AG08395 (cell line): Measurements from ENCODE around the gene CTDSP2.
A peak's percentile ranks its signal among the peaks of the same experiment; 100 is the strongest.
"Not testable (repeated sequence)": the region's sequence is repeated elsewhere in the genome, so short reads cannot be mapped to it uniquely, and the experiment has no call there.

Experiments
- DNase-seq: peaks from one replicate; pipeline ENCODE4 v3.0.0; 2012; ENCODE audit warnings: mixed read lengths, low spot score

Gene CTDSP2

GRCh38 chr12:57835366-57836288 lies 10.9 kb downstream of the CTDSP2 start:
- no peak for DNase-seq

GRCh38 chr12:57834086-57834876 lies 12.2 kb downstream of the CTDSP2 start:
- no peak for DNase-seq

- DNase-seq = no peak
Measured at GRCh38 chr12:57833672-57834071, 12.9 kb downstream of the CTDSP2 start.

GRCh38 chr12:57832966-57833365 lies 13.6 kb downstream of the CTDSP2 start:
- peak; percentile 53 for DNase-seq

GRCh38 chr12:57830393-57830792 lies 16.1 kb downstream of the CTDSP2 start:
- DNase-seq = no peak

- DNase-seq = no peak
Measured at GRCh38 chr12:57829025-57829777, 17.3 kb downstream of the CTDSP2 start.

GRCh38 chr12:57826966-57827365 lies 19.6 kb downstream of the CTDSP2 start:
- no peak for DNase-seq

GRCh38 chr12:57826400-57826799 lies 20.1 kb downstream of the CTDSP2 start:
- DNase-seq = no peak

GRCh38 chr12:57825451-57825850 lies 21.1 kb downstream of the CTDSP2 start:
- no peak for DNase-seq

GRCh38 chr12:57823908-57824640 lies 22.5 kb downstream of the CTDSP2 start:
- DNase-seq = no peak

GRCh38 chr12:57823131-57823907 lies 23.2 kb downstream of the CTDSP2 start:
- DNase-seq = no peak

GRCh38 chr12:57822392-57823130 lies 24.0 kb downstream of the CTDSP2 start:
- no peak for DNase-seq

GRCh38 chr12:57821474-57822214 lies 24.9 kb downstream of the CTDSP2 start:
- no peak for DNase-seq

- not testable (repeated sequence) for DNase-seq
Measured at GRCh38 chr12:57821015-57821414, 25.5 kb downstream of the CTDSP2 start.

GRCh38 chr12:57820119-57820518 lies 26.4 kb downstream of the CTDSP2 start:
- not testable (repeated sequence) for DNase-seq

- DNase-seq = not testable (repeated sequence)
Measured at GRCh38 chr12:57817990-57818331, 28.6 kb downstream of the CTDSP2 start.

GRCh38 chr12:57817261-57817989 lies 29.1 kb downstream of the CTDSP2 start:
- no peak for DNase-seq

- no peak for DNase-seq
Measured at GRCh38 chr12:57816855-57817151, 29.7 kb downstream of the CTDSP2 start.
